A549 (cell line): ENCODE results near the gene CYP26B1. TPM values are rescaled to one million over a fixed set of nuclear protein-coding genes. Genes with fewer than 3 reads are reported as not detected.

Experiments
- ATAC-seq, 2 experiments: fragments of 200-7000 bp in 1 of 2; fragments of >200 bp in 1 of 2; cut with Nextera tagmentation in 1 of 2; cut with Tn5 transposase in 1 of 2; 3 replicates each; pipeline versions ENCODE4 v1.8.0 to v1.9.1; 2018 to 2020; ENCODE audit warnings: mild to moderate bottlenecking in 1 of 2, moderate library complexity in 1 of 2
- CTCF ChIA-PET: fragments of 300-600 bp; sonication (Branson Sonifier 250); formaldehyde crosslinking; extraction: SDS; loops from one replicate; lab custom pipeline; 2021; ENCODE audit warnings: antibody characterized with exemption, inconsistent platforms; lab: Yijun Ruan, JAX
- POLR2A ChIA-PET: fragments of 350-600 bp; formaldehyde crosslinking; extraction: SDS; loops from one replicate; lab custom pipeline; 2021; ENCODE audit warnings: antibody characterized with exemption, inconsistent platforms; lab: Yijun Ruan, JAX
- DNase-seq, 2 experiments: peaks; one replicate each; pipeline versions ENCODE4 v3.0.0 to v3.0.0-alpha.2; 2011 to 2016; ENCODE audit warnings: low read depth in 1 of 2, low spot score in 1 of 2
- FAIRE-seq: peaks from 2 replicates; lab custom pipeline; 2011; peaks lifted over from hg19 to GRCh38; lab: Jason Lieb, UNC
- H3K27ac ChIP-seq, 2 experiments: fragments of >200 bp; sonication (Bioruptor Twin); formaldehyde crosslinking; 3 replicates each; pipeline ENCODE4 v1.5.1; 2016 to 2017
- H3K4me1 ChIP-seq: fragments of >200 bp; sonication (Bioruptor Twin); formaldehyde crosslinking; 3 replicates; pipeline ENCODE4 v1.6.1; 2016
- H3K4me2 ChIP-seq: fragments of >200 bp; sonication (Bioruptor Twin); formaldehyde crosslinking; 3 replicates; pipeline ENCODE4 v1.6.1; 2016
- H3K4me3 ChIP-seq: fragments of >200 bp; sonication (Bioruptor Twin); formaldehyde crosslinking; 3 replicates; pipeline ENCODE4 v1.5.1; 2016
- H3K9me3 ChIP-seq: fragments of >200 bp; sonication (Bioruptor Twin); formaldehyde crosslinking; 3 replicates; pipeline ENCODE4 v1.6.1; 2016
- CHD4 ChIP-seq: fragments of 200-600 bp; sonication (generic); IDR thresholded peaks from 2 replicates; pipeline ENCODE4 v1.6.1; 2016; ENCODE audit warnings: antibody characterized with exemption, mild to moderate bottlenecking, borderline replicate concordance
- EHF ChIP-seq: fragments of 250-450 bp; sonication (Bioruptor Pico); IDR thresholded peaks from 2 replicates; pipeline ENCODE4 v1.5.0; 2020; ENCODE audit warnings: mild to moderate bottlenecking
- ELK1 ChIP-seq: fragments of 150-350 bp; IDR thresholded peaks from 2 replicates; pipeline ENCODE4 v1.6.1; 2014; ENCODE audit warnings: low read depth, mild to moderate bottlenecking, low read length
- FOSL2 ChIP-seq, 2 experiments: fragments of 450-650 bp in 1 of 2; fragments of >200 bp in 1 of 2; sonication (Bioruptor Twin) in 1 of 2; formaldehyde crosslinking; IDR thresholded peaks; 2 replicates each; pipeline versions ENCODE4 v1.5.0 to v1.6.1; 2016 to 2020; ENCODE audit warnings: mild to moderate bottlenecking in 1 of 2, moderate library complexity in 1 of 2
- GATA3 ChIP-seq: IDR thresholded peaks from 2 replicates; pipeline ENCODE4 v1.6.1; 2012; ENCODE audit warnings: borderline replicate concordance
- HEYL ChIP-seq: fragments of 250-450 bp; sonication (Bioruptor Pico); IDR thresholded peaks from 2 replicates; pipeline ENCODE4 v1.8.0; 2021; ENCODE audit warnings: mild to moderate bottlenecking, moderate library complexity
- HOXB5 ChIP-seq: fragments of 250-450 bp; sonication (Bioruptor Pico); IDR thresholded peaks from 2 replicates; pipeline ENCODE4 v1.5.0; 2020; ENCODE audit warnings: mild to moderate bottlenecking, moderate library complexity
- JUN ChIP-seq, 2 experiments: fragments of >200 bp; sonication (Bioruptor Twin); formaldehyde crosslinking; IDR thresholded peaks; 2 replicates in 1 of 2; 3 replicates in 1 of 2; pipeline ENCODE4 v1.6.1; 2016 to 2017
- NFE2L2 ChIP-seq: fragments of 150-350 bp; conservative IDR thresholded peaks from 2 replicates; pipeline ENCODE4 v1.6.1; 2014; ENCODE audit warnings: low read length
- PBX3 ChIP-seq: IDR thresholded peaks from 2 replicates; pipeline ENCODE4 v1.6.1; 2012
- PHF8 ChIP-seq: fragments of 200-600 bp; sonication (generic); IDR thresholded peaks from 2 replicates; pipeline ENCODE4 v1.6.1; 2016; ENCODE audit warnings: low read depth, mild to moderate bottlenecking, antibody characterized with exemption, moderate library complexity, borderline replicate concordance
- RAD21 ChIP-seq, 2 experiments: fragments of >200 bp in 1 of 2; sonication (Bioruptor Twin) in 1 of 2; formaldehyde crosslinking in 1 of 2; IDR thresholded peaks in 1 of 2; conservative IDR thresholded peaks in 1 of 2; 2 replicates in 1 of 2; 3 replicates in 1 of 2; pipeline ENCODE4 v1.6.1; 2012 to 2018; ENCODE audit warnings: inconsistent platforms in 1 of 2
- REST ChIP-seq: fragments of 200-600 bp; sonication (generic); IDR thresholded peaks from 2 replicates; pipeline ENCODE4 v1.6.1; 2016; ENCODE audit warnings: antibody characterized with exemption, mild to moderate bottlenecking, moderate library complexity
- RFX5 ChIP-seq: fragments of 450-650 bp; IDR thresholded peaks from 2 replicates; pipeline ENCODE4 v1.7.1; 2014; ENCODE audit warnings: antibody characterized with exemption, mild to moderate bottlenecking, moderate library complexity
- SMC3 ChIP-seq: fragments of >200 bp; sonication (Bioruptor Twin); formaldehyde crosslinking; IDR thresholded peaks from 3 replicates; pipeline ENCODE4 v1.6.1; 2018; ENCODE audit warnings: inconsistent platforms
- SREBF2 ChIP-seq: fragments of 450-650 bp; IDR thresholded peaks from 2 replicates; pipeline ENCODE4 v1.6.1; 2014; ENCODE audit warnings: mild to moderate bottlenecking, moderate library complexity
- TFCP2L1 ChIP-seq: fragments of 250-450 bp; sonication (Bioruptor Pico); IDR thresholded peaks from 2 replicates; pipeline ENCODE4 v1.5.0; 2021; ENCODE audit warnings: mild to moderate bottlenecking
- TP53 ChIP-seq: fragments of 250-450 bp; sonication (Bioruptor Pico); IDR thresholded peaks from 2 replicates; pipeline ENCODE4 v1.5.0; 2021; ENCODE audit warnings: mild to moderate bottlenecking, moderate library complexity
- ZFP36 ChIP-seq: fragments of 450-650 bp; IDR thresholded peaks from 2 replicates; pipeline ENCODE4 v1.6.1; 2014; ENCODE audit warnings: borderline replicate concordance; ENCODE audit not compliant: partially characterized antibody
- ZNF302 ChIP-seq: fragments of 250-450 bp; sonication (Bioruptor Pico); IDR thresholded peaks from 2 replicates; pipeline ENCODE4 v1.9.0; 2021; ENCODE audit warnings: inconsistent platforms, mild to moderate bottlenecking, moderate library complexity
- WGBS: methylation state at CpG from one replicate; pipeline ENCODE4 v1.1.6; 2017; ENCODE audit errors: missing lambda C conversion rate; 5-methylcytosine and 5-hydroxymethylcytosine counted together
- polyA plus RNA-seq, 4 experiments: library from polyadenylated mRNA; depleted of rRNA in 3 of 4; stranded (reverse); fragments of >200 nt; fragmentation: RNase III in 1 of 4; extraction: RNeasy Plus Mini Kit Qiagen cat#74134 plus additional on column Dnase treatment in 1 of 4; gene quantifications; 2 replicates in 3 of 4; 3 replicates in 1 of 4; pipeline ENCODE4 v1.2.3, GENCODE V29; 2011 to 2017

The CYP26B1 gene
- polyA plus RNA-seq, 2 of the 4 experiments (the other 2 are of a cell fraction), result 9.7 to 13.6 TPM

- no peak for DNase-seq
- no peak for FAIRE-seq
Measured at GRCh38 chr2:72144274-72144631, 3.4 kb downstream of the CYP26B1 start.

GRCh38 chr2:72143441-72144273, 4.0 kb downstream of the CYP26B1 start:
- TF ChIP-seq NFE2L2 (no peak), FOSL2 (IDR thresholded peaks at IDR 0.05) (no peak), FOSL2 (CRISPR knock-in tag; IDR thresholded peaks at IDR 0.05) (no peak), HEYL (CRISPR knock-in tag) (no peak), ELK1 (no peak), RAD21 (conservative IDR thresholded peaks at IDR 0.05 in 1 of 2, IDR thresholded peaks at IDR 0.05 in 1 of 2) (no peak), JUN (IDR thresholded peaks at IDR 0.05) (no peak), ZFP36 (no peak), REST (no peak), ZNF302 (CRISPR knock-in tag) (no peak)
- Histone ChIP-seq H3K4me2 (peak overlapping the region; percentile 98), H3K27ac (peak overlapping the region; percentile 89 to 92; a peak in 5 of 6 replicates), H3K4me1 (peaks cover 48% of the 10 kb centered on the region), H3K9me3 (no peaks in the 10 kb centered on the region), H3K4me3 (peak overlapping the region; percentile 61)
- FAIRE-seq, result no peak
- CTCF ChIA-PET, result interaction anchor here (0.6 to 2.4 kb wide), 4 partner anchors 144 to 1697 kb away, joined by 3 to 6 read pairs (median 3); no protein-coding TSS in a partner anchor
- 96% methylated on average over 65 of the region's 65 CpGs for WGBS
- DNase-seq, result no peak
- POLR2A ChIA-PET, result no interaction called here
- ATAC-seq, result no peak

More at GRCh38 chr2:72144274-72144631, 3.4 kb downstream of the CYP26B1 start:
- Histone ChIP-seq H3K27ac (peak overlapping the region; percentile 89 to 92), H3K9me3 (no peaks in the 10 kb centered on the region), H3K4me1 (peaks cover 42% of the 10 kb centered on the region), H3K4me2 (peak overlapping the region; percentile 98), H3K4me3 (peak overlapping the region; percentile 61)
- ATAC-seq, result peak in 1 of 2 experiments; percentile 0; a peak in 2 of 6 replicates
- ChIA-PET POLR2A (no interaction called here), CTCF (no interaction called here)
- no peak for TF ChIP-seq CHD4
- no peak for TF ChIP-seq TFCP2L1 (CRISPR knock-in tag)
- peak; percentile 2; the same call in 1 of the 3 replicates for TF ChIP-seq SMC3
- TF ChIP-seq EHF, result no peak
- WGBS, result 44% methylated on average over 16 of the region's 23 CpGs

GRCh38 chr2:72142570-72143440, 4.9 kb downstream of the CYP26B1 start:
- 94% methylated on average over 48 of the region's 50 CpGs for WGBS
- CTCF ChIA-PET, result interaction anchor here (0.6 to 2.4 kb wide), 3 partner anchors 143 to 597 kb away, joined by 3 to 6 read pairs (median 3); no protein-coding TSS in a partner anchor
- Histone ChIP-seq H3K9me3 (no peaks in the 10 kb centered on the region), H3K27ac (no peak overlapping the region; a peak in 1 of 6 replicates), H3K4me1 (peaks cover 53% of the 10 kb centered on the region), H3K4me3 (no peak overlapping the region), H3K4me2 (peak overlapping the region; percentile 98; the same call in 1 of the 3 replicates)
- no peak for DNase-seq
- TF ChIP-seq GATA3 (no peak), RFX5 (no peak), FOSL2 (IDR thresholded peaks at IDR 0.05) (no peak), FOSL2 (CRISPR knock-in tag; IDR thresholded peaks at IDR 0.05) (no peak), SREBF2 (no peak), TP53 (no peak), HOXB5 (CRISPR knock-in tag) (no peak), PHF8 (no peak), PBX3 (no peak)
- POLR2A ChIA-PET, result no interaction called here
- FAIRE-seq, result no peak
- ATAC-seq, result no peak
